Inflammatory macrophage treated with lipopolysaccharide for 4 hours (primary cell): ENCODE results near the gene AUTS2.

Source experiments
- DNase-seq: peaks from one replicate; pipeline ENCODE4 v3.0.0-alpha.2; 2020

The AUTS2 gene

DNA sequence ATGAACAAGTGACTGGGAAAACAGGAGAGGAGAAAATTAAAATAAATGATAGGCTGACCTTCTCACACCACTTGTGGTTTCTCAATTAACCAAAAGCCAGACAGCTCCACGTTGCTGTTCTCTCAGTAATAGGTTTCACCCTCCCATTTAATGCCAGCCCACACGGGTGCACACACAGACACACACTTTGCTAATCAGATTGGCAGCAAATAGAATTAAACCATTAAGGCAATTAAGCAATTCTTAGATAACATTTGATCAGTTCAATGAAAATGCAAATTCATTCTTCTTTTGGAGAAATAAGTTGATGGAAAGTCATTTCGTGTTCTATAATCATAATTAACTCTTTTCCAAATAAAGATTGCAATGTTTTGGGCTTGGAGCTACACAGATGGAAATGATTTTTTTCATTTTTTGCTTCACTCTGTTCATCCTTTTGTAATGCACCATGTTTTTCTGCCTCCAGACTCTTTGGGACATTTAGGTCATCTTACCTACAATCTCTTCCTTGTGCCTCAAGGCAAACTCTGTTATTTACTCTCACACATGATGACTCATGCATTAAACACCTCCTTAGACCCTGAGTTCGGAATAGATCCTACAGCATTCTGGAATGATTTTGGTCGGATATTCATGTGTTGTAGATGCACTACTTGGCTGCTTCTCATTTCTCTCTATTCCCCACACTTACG lies 700.7 kb downstream of the AUTS2 start:
- DNase-seq, result no peak

DNA sequence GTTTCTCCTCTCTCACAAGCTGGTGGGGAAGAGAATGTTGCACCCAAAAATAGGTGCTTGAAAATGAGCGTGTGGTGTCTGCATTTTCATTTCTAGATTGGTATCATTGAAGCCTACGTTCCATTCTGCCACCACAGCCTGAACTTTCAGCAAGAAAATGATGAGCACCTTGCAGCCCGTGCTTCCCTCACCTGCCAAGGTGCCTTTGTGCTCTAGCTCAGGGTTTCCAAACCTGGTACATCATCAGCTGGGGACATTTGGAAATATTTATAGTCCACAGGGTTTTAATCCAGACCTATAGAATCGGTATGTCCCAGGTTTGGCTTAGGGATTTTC lies 701.2 kb downstream of the AUTS2 start:
- DNase-seq, result no peak

DNA sequence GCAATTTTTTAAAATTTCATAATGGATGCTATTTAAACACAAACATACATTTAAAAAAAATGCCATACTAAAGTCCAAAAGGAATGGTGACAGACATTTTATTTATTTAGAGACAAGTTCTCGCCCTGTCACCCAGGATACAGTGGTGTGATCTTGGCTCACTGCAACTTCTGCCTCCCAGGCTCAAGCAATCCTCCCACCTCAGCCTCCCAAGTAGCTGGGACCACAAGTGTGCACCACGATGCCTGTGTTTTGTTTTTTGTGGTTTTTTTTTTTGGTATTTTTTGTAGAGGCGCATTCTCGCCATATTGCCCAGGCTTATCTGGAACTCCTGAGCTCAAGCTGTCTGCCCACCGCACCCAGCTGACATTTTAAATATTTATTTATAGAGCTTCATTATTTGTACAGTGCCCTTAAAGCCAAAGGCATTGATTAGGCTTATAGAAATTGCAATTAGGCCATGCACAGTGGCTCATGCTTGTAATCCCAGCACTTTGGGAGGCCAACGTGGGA lies 703.5 kb downstream of the AUTS2 start:
- no peak for DNase-seq

DNA sequence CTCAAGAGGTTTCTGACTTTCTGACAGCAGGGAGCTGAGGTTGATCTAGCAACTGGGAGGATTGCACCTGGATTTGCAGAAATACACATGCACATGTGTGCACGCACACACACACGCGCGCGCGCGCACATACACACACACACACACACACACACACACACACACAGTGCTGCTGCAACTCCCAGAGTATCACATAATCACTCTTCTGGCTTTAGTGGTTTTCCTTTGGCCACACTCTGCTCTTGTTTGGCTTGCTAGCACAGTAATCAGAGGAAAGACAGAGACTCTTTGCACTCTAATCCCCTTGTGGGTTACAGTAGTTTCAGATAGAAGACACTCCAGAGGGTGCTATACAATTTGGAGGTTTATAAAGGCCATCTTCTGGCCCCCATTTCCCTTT lies 705.0 kb downstream of the AUTS2 start:
- DNase-seq, result no peak

DNA sequence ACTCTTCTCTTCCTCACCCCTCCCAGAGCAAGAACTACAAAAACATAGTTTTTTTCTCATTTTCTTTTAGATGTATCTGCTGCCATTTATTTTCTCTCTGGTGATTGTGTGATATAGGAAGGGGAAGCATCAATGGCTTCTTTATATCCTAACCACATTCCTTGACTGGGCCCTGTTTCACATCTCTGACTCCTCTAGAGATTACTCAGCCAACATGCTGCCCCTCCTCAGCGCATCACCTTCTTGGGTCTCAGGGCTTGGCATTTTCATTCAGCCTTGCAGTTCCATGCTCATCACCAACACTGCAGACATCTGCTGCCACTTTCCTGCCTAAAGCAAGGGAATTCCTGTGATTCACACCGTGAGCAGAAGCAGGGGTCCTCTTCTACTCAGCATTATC lies 705.5 kb downstream of the AUTS2 start:
- no peak for DNase-seq

DNA sequence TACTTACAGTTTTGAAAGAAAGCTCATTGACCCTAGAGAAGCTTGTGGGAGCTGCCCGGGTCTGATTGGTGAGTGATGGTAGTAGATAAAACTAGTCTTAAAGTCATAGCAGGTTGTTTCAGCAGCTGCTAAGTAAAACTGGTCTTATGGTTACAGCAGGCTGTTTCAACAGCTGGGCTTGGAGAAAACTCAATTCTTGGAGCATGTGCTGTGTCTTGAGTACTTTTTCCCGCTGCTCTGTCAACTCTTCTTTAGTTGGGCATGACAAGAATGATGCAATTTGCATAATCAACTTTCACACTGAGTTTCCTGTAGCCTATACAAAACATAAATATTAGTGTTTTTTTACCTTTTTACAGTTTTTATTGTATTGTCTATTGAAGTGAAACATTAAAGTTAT lies 707.9 kb downstream of the AUTS2 start:
- no peak for DNase-seq

DNA sequence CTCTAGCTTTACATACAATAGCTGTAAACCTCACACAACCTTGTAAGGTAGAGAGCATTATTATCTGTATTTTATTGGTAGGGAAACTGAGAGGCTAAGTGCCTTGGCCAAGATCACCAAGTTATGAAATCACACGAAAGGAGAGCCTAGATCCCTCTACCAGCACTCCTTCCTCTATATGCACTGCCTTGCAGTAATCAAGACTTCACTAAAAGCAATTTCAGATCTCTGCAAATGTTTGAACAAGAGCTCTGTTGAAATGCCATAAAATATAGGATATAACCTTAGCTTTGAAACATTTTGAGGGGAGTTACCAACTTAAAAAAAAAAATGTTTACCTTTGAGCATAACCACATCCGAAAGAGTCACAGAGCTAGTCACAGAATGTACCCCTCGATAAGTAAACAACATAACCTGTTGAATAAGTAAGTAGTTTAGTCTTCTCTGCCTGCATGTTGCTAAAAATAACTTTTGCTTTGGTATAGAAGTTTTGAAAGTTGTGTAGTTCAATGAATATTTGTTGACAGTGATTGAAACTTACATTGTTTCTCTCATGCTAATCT lies 709.4 kb downstream of the AUTS2 start:
- no peak for DNase-seq

DNA sequence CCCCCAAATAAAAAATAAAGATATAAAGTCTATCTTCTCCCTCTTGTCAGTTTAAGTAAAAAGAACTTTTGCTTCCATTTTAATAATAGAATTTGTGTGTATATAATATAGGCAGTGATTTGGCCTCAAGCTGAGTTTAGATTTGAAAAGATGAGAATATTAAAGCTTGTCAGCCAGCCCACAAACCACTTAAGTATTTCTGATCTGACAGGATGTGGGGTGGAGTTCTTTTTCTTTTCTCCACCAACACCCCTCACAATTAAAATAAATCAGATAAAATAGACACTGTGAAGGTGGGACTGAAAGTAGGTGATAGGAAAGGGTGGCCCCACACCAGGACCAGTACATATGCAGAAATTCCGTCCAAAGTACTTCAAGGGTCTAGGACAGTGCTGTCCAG lies 714.1 kb downstream of the AUTS2 start:
- DNase-seq, result no peak

DNA sequence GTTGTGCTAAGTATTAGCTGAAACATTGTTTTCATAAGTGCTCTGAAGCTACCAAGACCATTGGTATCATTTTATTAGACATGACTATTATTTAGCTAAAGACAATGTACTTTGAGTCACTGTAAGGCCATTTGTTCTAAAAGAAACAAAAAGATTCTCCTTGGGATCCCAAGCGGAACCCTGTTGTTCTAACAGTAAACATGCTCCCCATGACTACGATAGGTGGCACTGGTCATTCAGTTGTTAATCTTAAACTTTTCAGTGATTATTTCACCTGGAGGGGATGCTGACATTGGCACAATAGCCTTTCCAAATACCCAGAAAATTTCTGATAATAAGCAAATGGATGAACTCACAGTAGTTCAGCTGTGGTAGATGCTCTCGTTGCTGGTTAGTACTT lies 715.0 kb downstream of the AUTS2 start:
- DNase-seq, result no peak

DNA sequence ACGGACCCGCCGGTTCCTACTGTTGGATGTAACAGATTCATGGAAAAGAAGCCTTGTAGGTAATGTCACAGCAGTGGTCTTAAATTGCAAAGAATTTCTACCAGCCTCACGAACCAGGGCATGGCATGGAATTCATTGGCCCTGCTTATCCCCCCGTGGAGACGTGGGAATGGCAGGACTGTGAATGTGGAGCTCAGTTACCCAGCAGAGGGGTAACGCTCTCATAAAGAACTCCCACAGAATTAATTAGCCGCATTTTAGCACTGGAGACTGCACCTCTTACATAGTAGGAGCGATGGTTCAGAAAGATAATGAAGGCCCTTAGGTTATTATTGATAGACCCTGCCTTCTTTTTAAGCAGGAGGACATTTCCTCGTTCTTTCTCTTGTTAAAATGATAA lies 715.4 kb downstream of the AUTS2 start:
- DNase-seq, result no peak

DNA sequence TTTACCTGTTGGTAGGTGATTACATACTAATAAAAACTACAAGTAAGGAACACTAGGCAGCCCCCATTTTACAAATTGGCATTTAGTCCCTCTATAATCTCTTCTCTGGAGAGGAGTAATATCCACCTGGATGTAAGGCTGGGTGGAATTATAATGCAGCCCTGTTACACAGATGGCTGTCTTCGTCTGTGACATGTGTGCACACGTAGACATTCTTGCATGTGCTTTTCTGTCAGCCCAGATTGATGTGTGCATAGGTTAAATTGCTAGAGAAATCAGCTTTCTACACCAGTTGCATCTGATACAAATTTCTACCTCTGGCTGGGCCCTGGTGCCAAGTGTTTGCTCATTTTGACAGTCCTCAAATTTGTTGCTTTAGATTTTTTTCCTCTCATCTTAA lies 715.9 kb downstream of the AUTS2 start:
- DNase-seq, result no peak

DNA sequence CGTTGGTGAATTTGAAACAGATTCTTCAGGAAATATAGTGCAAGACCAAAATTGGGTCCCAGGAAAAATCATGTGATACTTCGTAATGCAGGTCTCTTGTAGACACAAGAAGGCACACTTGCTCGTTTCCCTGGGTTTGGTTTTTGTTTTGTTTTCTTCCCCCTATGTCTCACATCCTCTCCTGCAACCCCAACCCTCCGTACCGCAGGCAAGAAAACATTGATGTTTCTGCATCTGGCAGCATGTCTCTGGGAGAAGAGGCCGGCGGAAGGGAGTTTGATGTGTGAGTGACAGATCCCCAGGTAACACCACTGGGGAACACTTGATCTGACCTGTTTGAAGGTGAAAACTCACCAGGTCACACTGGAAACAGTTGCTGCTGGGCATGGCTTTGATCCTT lies 718.5 kb downstream of the AUTS2 start:
- DNase-seq, result no peak

DNA sequence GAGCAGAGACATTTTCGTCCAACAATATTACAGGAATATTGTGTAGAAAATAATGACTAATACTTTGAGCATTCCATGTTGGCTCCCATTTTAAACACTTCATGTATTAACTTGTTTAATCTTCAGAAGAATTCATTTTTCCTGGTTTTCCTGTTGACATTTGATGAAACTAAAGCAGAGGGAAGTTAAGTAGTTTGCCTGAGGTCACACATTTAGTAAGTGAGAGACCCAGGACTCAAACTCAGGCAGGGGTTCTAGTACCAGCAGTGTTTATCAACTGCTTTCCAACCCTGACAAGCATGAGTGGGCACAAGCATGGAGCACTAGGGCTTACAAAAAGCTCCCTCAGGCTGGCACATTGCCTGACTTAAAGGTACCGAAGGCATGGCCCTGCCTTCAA lies 719.1 kb downstream of the AUTS2 start:
- no peak for DNase-seq

DNA sequence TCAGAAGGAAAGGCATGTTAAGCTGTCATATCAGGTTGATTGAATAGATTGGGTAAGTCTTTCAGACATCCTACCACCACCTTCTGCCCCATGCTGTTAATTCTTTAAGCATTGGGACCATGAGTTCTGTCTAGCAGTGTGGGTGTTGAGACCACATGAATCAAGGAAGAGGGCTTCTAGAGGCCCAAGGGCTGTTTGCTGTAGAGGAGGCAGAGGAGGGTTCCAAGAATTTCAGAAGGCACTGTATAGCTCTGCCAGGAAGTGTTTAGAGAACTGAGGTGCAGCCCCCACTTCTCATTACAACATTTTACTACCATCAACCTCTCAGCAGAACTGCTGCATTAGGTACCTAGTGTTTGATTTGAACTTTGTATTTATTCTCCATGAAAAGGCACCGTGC lies 720.2 kb downstream of the AUTS2 start:
- no peak for DNase-seq

DNA sequence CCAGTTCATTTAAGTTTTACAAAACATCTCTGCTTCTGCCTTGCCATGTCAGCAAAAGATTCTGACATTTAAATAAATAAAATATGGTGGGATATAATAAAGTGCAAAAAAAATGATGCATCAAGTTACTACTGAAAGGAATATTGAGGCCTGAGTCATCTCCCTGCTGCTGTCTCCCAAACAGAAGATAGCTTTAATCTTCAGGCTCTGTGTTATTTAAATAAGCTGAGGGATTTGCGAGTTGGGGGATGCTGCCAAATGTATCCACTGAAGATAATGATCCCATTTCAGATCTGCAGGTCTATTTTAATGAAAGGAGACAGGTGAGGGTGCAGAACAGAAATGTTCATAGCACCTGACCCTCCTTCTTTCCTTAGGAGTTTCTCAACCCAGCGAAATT lies 720.8 kb downstream of the AUTS2 start:
- DNase-seq, result no peak

DNA sequence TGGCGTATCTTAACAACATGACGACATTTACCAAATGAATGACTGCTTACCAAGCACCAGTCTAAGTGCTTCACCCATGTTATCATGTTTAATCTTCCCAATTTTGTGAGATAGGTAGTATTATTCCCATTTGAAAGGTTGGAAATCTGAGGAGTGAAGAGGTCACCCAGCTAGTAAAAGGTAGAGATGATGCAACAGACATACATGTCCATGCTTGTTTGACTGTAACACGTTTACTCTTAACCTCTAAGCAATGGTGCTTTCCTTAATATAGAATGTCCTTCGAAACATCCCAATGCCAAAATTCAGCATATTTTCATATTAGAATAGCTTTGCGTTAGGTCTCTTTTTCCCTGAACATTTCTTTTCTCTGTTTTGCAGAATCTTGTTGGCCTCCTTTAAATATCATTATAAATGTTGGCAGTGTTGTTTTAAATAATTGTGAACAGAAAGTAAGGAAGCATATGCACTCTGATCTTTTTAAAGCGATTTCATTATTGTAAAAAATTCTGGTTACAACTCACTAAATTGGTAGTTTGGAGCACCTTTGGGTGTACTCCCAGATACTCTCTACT lies 722.8 kb downstream of the AUTS2 start:
- no peak for DNase-seq

DNA sequence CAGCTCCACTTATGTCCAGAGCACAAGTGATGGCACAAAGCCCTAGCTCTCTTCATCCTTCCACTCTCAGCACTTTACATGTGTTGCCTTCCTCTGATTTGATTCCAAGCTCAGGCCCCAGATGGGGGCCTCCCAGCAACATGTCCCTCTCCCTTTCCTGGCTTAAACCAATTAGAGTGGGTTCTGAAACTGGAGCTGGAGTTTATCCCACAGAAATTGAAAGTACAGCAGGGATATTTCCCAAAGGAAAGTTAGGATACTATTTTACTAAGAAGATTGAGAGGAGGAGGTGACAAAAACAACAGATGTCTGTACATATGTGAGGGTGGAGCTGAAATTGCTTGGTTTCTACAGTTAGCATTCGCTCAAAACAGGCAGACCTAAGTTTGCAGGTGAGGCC lies 724.6 kb downstream of the AUTS2 start:
- no peak for DNase-seq

DNA sequence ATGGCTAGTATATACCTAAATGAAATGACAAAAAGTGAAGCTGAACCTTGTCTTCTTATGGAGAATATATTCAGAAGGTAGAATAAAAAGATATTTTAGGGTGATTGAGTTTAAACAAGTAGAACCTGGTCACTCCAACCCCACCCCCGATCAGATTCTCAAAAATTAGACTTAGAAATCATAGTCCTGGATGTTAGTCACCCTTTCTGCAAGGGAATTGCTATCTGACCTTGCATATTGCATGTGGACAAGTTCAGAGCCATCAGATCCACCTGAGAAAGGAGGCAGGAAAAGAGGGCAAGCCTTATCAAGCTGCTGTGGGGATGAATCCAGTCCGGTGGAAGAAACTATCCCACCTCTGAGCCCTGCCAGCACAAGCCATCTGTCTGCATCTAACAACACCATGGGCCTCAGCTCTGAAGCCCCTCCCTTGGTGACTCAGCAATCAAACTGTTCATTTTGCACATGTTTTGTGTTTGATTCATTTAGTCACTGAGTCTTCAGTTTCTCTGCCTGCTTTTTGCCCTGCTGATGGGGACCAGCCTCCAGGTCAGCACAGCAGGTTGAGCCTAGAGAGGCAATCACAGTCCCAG lies 727.3 kb downstream of the AUTS2 start:
- no peak for DNase-seq

DNA sequence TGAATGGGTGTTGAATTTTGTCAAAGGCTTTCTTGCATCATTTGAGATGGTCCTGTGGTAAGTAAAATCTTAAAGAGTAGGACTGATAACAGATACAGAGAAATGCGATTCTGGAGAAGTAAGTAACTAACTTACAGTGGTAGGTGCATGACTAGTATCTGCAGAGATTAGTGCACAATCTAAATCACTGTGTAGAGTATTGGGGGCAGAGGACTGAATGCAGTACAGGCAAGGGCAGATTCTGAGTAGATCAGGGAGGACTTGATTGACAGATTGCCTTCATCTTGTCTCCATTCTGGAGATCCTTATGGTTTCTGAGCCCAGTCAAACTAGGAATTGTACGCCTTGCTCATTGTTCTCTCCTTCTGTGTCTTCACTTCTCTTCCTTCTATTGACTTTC lies 736.0 kb downstream of the AUTS2 start:
- no peak for DNase-seq

DNA sequence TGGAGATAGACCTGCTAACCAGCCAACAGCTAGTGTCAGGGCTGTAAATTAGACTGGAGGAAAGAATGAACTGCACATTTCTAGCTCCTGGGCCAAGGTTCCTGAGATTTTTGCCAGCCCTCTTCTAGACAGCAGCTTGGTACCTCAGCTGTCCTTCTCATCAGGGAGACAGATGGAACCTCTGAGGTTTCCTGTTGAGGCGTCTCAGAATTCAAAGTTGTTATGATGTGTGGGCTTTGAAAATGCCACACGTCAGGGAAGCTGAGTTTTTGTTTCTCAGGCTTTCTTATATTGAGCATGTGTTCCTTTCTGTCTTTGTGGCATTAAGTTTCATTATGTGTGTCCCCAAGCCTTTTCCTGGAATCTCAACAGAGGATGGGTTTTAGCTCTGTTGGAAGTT lies 736.6 kb downstream of the AUTS2 start:
- DNase-seq, result no peak

DNA sequence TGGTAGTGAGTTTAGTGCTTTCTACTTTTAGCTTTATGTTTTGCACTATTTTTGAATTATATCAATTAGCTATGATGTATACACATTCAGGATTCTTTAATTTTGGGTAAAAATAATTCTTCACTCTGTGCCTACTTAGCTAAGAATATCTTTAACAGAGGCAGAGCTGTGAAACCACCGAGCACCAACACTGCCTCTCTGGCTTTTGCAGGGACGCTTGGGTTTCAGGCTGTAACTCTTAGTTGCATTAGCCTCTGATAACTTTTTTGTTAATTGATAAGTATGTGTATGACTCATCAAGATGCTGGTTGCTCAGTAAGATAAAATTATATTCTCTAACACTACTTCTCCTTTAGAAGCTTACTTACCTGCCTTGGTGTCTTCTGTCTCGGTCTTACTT lies 738.3 kb downstream of the AUTS2 start:
- no peak for DNase-seq

DNA sequence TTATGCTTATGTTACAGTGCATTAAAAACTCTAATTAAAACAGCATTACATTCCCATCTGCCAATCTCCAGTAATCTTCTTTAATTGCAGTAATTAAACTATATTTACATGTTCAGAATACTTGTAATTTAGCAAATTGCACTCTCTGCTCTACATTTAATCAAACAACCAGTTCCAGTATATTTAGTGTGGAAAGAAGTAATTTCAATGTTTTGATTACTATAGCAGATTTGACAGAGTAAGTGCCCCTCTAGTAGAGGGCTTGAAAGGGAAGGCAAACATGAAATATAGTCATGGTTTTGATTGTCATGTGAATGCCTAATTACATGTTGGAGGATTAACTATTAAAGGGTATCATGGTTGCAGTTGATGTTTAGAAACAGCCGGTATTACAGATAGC lies 739.7 kb downstream of the AUTS2 start:
- no peak for DNase-seq

DNA sequence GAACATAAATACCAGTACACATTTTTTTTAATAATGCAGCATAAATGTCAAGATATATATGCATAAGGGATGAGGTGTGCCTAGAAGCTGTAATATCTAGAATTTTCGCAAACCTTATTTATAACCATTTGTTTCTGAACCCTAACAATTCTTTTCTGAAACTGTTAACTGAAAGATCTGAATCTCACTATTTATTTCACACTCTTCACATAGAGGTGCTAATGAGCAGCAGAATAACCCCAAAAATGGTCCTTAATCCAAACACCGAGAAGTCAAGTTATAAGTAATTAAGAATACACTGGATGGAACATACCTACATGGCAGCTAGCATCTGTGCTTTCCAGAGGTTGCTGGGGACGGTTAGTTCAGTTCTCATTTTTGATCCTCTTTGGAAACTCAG lies 742.0 kb downstream of the AUTS2 start:
- DNase-seq, result no peak

DNA sequence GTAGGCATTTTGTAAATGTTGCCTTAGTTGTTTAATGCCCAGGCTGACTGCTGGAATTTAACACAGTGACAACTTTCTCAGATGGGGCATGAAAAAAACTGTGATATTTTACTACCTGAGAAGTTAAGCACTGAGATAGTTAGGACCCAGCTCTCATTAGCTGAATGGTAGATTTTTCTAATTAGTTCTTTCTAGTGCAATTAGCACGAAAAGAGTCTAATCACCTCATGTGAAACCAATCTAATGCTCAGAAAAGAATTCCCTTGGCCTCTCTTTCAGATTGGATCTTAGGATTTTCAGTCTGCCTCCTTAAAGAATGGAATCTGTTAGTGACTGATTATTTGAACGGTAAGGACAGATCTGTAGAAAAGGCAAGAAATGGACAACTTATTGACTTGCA lies 743.2 kb downstream of the AUTS2 start:
- DNase-seq, result no peak

DNA sequence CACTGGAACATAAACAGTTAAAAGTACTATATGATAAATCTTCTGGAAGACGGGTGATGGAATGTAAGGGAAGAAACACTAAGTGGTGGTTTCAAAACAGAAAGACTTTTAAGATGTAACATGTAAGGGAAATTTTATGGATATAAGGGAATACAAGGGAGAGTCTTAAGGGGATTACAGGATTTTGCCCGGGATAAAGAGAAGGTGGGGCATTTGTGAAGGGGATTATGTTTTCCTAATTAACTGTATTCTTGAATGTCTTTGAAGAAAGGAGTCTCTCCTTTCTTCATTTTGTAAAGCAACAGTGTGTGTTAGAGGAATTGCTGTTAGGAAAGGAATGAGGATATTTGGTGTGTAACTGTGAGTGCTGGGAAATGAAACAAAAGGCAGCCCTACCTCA lies 745.2 kb downstream of the AUTS2 start:
- no peak for DNase-seq
